Thyroid gland (tissue), 4 donors: Measurements from ENCODE around the gene FGF11.

Experiments
- POLR2A ChIP-seq, 2 donors: fragments of 450-650 bp; IDR thresholded peaks; one replicate each; pipeline ENCODE4 v1.6.1; 2017; ENCODE audit warnings: antibody characterized with exemption in 2 of 2, mild to moderate bottlenecking in 2 of 2, moderate library complexity in 1 of 2
- TF ChIP-seq, protein P1 (sequence below), 6 experiments: fragments of 200-600 bp in 3 of 6; fragments of 450-650 bp in 3 of 6; sonication (generic) in 3 of 6; IDR thresholded peaks; one replicate each; pipeline ENCODE4 v1.5.1; 2016 to 2019; ENCODE audit warnings: antibody characterized with exemption in 6 of 6, mild to moderate bottlenecking in 2 of 6, inconsistent platforms in 1 of 6, moderate library complexity in 1 of 6

DNA sequence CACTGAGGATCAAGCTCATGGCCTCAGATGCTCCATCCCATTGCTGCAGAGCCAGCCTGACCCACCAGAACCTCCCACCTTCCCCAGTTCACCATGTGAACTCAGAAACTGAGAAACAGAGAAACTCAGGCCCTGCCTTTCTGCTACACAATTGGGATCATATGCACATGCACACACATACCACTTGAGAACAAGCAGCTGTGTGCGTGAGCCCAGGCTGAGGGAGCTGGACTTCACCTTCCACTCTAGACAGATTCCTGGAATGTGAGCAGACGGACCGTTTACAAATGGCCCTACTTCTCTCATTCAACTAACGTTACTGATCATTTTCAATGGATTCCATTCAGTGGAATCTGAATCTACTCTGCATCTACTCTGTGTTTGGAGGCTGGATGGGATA is 15.6 kb upstream of the FGF11 start:
- TF ChIP-seq POLR2A (IDR thresholded peaks at IDR 0.05), result no peak
- TF ChIP-seq, protein P1, sequence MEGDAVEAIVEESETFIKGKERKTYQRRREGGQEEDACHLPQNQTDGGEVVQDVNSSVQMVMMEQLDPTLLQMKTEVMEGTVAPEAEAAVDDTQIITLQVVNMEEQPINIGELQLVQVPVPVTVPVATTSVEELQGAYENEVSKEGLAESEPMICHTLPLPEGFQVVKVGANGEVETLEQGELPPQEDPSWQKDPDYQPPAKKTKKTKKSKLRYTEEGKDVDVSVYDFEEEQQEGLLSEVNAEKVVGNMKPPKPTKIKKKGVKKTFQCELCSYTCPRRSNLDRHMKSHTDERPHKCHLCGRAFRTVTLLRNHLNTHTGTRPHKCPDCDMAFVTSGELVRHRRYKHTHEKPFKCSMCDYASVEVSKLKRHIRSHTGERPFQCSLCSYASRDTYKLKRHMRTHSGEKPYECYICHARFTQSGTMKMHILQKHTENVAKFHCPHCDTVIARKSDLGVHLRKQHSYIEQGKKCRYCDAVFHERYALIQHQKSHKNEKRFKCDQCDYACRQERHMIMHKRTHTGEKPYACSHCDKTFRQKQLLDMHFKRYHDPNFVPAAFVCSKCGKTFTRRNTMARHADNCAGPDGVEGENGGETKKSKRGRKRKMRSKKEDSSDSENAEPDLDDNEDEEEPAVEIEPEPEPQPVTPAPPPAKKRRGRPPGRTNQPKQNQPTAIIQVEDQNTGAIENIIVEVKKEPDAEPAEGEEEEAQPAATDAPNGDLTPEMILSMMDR (IDR thresholded peaks at IDR 0.05), result no peak
